Left forelimb (tissue), 1 donor: ENCODE data around the gene MEG3.

Experiments
- DNase-seq: peaks from one replicate; pipeline ENCODE4 v3.0.0-alpha.2; 2018; ENCODE audit warnings: low spot score

Gene MEG3

GRCh38 chr14:100864960-100865681 is 39.2 kb downstream of the MEG3 start:
- DNase-seq, result no peak

GRCh38 chr14:100865682-100866591 is 40.0 kb downstream of the MEG3 start:
- DNase-seq, result no peak

- DNase-seq, result no peak
These were observed 41.0 kb downstream of the MEG3 start for GRCh38 chr14:100866666-100867630.

GRCh38 chr14:100867631-100868315 is 41.9 kb downstream of the MEG3 start:
- no peak for DNase-seq

- DNase-seq, result no peak
These were observed 42.9 kb downstream of the MEG3 start for GRCh38 chr14:100868621-100869370.

GRCh38 chr14:100871234-100872186 is 45.6 kb downstream of the MEG3 start:
- DNase-seq, result no peak

- DNase-seq, result no peak
These were observed 46.6 kb downstream of the MEG3 start for GRCh38 chr14:100872259-100873095.

GRCh38 chr14:100873096-100873482 is 47.2 kb downstream of the MEG3 start:
- no peak for DNase-seq

GRCh38 chr14:100874051-100874410 is 48.1 kb downstream of the MEG3 start:
- DNase-seq, result no peak

- no peak for DNase-seq
These were observed 48.6 kb downstream of the MEG3 start for GRCh38 chr14:100874411-100875091.

- no peak for DNase-seq
These were observed 49.2 kb downstream of the MEG3 start for GRCh38 chr14:100875126-100875525.

- no peak for DNase-seq
These were observed 50.1 kb downstream of the MEG3 start for GRCh38 chr14:100875861-100876590.

GRCh38 chr14:100878271-100879146 is 52.6 kb downstream of the MEG3 start:
- no peak for DNase-seq

GRCh38 chr14:100879194-100879593 is 53.3 kb downstream of the MEG3 start:
- no peak for DNase-seq

- DNase-seq, result no peak
These were observed 53.9 kb downstream of the MEG3 start for GRCh38 chr14:100879782-100880181.
